GM18907 (cell line): ENCODE measurements around the gene JMJD4.

Experiments used
- ATAC-seq: cut with Tn5 transposase; IDR thresholded peaks from one replicate; pipeline ENCODE4 v1.9.1; 2021; ENCODE audit warnings: mild to moderate bottlenecking, moderate library complexity; ENCODE audit not compliant: unreplicated experiment

Gene JMJD4, protein sequence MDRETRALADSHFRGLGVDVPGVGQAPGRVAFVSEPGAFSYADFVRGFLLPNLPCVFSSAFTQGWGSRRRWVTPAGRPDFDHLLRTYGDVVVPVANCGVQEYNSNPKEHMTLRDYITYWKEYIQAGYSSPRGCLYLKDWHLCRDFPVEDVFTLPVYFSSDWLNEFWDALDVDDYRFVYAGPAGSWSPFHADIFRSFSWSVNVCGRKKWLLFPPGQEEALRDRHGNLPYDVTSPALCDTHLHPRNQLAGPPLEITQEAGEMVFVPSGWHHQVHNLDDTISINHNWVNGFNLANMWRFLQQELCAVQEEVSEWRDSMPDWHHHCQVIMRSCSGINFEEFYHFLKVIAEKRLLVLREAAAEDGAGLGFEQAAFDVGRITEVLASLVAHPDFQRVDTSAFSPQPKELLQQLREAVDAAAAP

DNA sequence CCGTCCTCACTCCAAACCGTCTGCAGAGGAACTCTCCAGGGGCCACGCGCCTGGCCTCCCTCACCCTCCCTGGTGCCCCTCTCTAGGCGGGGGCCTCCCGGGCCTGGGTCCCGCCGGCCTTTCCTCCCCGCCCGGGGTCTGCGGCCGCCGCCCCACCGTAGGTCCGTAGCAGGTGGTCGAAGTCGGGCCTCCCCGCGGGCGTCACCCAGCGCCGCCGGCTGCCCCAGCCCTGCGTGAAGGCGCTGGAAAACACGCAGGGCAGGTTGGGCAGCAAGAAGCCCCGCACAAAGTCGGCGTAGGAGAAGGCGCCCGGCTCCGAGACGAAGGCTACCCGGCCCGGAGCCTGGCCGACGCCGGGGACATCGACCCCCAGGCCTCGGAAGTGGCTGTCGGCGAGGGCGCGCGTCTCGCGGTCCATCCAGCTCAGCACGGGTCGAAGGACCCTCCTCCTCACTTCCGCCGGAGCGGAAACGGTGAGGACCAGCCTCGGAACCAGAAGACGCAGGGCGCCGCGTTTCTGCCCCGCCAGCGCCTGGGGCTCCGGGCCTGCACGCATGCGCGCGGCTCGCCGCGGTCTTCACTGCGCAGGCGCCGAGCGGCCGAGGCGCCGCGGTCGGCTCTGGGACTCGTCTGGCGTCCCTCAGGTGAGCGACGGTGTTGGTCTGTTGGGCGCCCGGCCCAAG lies at the start of gene JMJD4, which contains the start of gene SNAP47:
TSS of gene JMJD4 (minus strand) at position 447 of the 683 bp plus-strand sequence. CDS start at position 418, 29 bp downstream.
TSS of gene SNAP47 (plus strand) at position 580 of the 683 bp plus-strand sequence. CDS start 12,302 bp downstream, outside the sequence.
- ATAC-seq, result peak; percentile 92

DNA sequence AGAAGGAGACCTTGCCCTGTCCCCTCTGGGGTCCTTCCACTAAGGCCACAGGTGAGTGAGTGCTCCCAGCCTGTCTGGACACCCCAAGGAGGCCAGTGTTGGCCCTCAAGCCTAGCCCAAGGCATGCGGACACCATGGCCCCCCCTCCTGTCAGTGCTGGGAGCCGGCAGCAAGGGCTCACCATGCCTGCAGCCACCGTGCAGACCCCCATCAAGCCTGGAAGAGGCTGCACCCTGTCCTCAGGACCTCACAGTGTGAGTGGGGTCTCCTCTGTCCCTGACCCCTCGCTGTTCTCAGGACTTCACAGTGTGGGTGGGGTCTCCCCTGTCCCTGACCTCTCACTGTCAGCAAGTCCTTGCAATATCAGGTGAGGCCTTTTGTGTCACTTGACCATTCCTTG lies 47.1 kb upstream of the JMJD4 start:
- no peak for ATAC-seq

DNA sequence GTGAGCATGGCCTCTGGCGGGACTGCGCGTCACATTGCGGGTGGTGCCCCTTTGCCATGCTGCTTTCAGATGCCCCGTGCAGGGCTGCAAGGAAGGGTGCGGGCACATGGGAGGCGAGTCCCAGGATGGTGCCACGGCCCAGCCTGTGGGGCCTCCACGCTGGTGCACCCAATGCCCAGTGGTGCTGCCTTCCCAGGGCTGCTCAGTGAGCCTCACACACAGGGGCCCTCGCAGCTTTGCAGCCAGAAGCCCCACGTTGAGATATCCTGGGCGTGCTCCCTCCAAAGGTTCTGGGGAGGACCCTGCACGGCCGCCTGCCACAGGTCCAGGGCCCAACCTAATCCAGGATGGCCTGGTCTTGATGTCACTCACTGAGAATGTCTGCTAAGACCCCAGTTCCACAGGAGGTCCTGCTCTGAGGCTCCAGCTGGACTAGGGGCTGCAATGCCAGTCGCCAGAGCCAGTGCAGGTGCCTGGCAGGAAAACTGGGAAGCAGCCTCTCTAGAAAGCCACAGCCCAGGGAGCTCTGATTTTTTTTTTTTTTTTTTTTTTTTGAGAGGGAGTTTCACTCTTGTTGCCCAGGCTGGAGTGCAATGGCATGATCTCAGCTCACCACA lies 46.3 kb upstream of the JMJD4 start:
- no peak for ATAC-seq

DNA sequence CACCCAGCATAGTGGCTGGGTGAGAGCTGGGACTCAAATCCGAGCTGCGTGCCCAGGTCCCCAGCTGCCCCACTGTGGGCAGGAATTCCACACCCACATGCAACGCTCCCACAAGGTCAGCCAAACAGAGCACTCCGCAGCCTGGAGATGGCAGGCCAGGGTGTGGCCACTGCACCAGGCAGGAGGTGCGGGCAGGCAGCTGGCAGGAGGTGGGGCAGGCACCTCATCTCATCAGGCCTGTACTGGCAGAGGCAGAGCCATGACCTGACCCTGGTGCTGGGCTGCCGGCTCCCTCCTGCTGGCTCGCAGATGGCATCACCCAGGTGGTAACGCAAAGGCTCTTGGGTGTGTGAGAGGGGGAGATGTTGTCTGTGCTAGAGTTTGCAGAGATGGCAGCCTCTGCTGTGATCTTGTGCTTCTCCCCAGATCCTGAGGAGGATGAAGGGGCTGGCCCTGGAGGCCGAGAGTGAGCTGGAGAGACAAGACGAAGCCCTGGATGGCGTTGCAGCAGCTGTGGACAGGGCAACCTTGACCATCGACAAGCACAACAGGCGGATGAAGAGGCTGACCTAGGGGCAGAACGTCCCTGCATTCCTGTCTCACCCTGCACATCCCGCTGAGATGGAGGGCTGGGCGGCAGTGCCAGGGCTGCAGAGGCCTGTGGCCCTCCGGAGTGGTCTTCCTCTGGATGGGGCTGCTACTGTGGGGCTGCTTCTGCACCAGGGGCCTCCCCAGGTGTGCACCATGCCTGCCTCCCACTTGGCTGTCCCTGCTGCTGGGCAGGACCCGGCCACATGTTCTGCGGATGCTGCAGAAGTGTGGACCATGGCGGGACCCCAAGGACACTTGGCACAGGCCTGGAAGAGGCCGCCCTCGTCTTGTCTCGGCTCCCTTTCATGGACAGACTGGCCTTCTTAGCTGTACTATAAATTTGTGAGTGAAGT lies 45.3 kb upstream of the JMJD4 start:
- no peak for ATAC-seq

DNA sequence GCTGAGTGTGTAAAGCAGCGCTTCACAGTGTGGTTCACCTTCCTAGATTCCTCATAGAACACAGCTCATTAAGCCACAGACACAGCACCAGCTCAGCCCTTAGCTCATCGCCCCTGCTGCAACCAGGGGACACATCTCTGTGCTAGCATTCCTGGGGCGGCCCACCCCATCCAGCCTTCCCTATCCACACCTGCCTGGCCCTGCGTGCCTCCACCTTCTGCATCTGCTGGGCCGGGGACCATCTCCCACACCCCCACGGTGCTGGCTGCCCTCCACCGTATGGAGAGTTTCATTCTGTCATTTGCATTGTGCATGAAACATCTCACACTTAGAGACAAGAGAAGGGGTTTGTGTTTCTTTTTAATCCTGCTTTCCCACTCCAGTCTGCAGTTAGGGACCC lies 44.6 kb upstream of the JMJD4 start:
- ATAC-seq, result no peak

DNA sequence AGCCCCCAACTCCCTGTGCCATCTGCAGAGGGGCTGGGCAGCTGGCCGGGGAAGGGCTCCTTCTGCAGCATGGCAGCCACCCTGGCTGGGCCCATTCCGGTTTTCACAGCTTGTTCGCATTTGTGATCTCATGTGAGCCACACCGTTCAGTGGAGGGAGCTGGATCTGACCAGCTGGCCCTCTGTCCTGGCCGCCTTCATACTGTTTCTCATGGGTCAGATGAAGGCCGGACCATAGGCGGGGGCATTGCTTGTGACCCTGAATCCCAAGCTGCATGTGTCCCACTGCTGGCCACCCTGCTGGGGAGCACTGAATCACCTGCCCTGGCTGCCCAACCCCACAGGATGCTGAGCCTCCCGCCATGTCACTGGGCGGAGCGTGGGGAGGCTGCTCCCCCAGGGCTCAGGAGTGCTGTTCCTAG lies 43.9 kb upstream of the JMJD4 start:
- ATAC-seq, result no peak

DNA sequence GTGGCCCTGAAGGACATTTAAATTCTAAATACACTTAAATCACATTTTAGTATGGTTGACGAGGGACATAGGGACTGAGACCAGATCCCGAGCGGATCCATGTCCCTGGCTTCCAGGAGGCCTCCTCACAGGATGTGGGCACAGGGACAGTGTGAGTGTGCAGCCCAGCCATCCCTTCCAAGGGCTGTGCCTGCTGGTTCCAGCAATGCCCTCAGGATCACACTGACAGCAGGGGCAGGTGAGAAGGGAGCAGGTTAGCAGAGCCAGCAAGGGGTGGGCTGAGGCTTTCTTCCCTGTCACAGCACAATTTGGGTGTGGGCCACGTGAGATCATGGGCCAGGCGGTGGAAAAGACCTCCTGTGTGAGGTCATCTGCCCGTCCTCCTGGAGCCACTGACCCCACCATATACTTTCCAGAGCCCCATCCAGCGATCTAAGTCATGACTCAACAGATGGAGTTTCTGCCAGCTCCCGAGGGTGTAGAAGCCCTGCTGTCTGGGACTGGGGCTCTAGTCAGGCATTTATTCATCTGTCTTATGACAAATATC lies 43.4 kb upstream of the JMJD4 start:
- ATAC-seq, result no peak

DNA sequence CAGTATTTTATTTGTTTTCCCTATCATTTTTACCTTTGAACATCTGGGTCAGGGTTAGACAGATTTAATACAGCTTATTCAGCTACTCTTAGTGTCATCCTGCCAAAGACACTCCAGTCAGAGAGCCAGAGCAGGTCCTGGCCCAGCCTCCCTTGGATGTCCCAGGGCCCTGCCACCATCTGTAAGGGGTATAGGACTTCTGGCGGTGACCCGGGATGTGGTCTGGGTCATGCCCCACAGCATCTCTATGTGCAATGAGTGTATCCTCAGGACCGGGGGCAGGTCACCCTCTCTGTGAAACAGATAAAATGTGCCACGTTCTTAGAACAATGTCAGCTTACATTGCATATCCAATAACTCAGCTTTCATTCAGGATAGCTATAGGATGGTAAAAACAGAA lies 42.5 kb upstream of the JMJD4 start:
- ATAC-seq, result no peak

DNA sequence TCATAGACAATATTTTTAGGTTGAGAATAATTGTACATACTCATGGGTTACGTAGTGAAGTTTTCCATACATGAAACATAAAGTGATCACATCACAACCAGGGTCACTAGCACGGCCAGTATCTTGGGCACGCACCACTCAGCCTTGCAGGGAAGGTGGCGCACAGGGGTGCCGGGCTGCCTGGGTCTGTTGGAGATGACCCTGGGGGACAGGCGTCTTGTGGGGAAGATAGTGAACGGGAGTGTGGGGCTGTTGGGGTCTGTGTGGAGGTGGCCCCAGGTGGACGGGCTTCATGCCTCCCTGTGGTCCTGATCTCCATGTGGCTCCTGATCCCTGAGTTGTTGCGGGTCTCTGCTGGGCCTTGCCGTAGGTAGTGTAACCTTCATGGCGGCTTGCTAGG lies 42.1 kb upstream of the JMJD4 start:
- ATAC-seq, result no peak

DNA sequence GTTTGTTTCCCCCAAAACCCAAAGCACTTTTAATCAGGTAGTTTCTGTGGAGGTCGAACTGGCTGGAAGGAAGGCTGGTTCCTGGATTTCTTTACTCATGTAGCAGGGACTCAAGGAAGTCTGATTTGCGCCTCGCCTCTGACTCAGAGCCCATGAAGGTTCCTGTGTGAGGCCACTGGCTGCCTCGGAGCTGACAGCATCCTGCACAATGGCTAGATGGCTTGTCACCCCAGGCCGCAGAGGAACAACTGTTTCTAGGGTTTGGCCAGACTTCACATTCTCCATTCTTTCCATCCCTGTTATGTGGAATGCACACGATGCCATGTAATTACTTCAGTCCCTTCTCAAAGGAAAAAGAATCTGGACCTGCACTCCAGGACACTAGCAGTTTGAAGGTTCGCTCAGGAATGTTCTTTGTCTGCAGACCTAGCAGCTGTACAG lies 41.2 kb upstream of the JMJD4 start:
- ATAC-seq, result no peak

DNA sequence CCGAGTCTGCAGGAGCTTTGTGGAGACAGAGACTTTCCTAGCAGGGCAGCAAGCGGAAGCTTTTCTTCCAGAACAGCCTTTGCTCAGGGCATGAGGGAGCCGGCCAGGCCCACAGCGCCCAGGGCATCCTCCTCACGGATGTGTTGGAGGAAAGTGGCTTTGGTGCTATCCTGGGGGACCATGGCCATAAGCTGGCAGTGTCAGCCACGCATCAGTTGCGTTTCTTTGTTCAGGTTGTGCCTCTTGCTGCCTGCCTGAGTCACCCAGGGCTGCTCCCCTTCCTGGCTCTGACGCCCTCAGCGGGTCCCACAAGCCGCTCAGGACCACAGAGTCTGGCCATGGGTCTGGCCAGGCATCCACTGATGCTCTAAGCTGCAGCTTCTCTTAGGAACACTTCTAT lies 40.7 kb upstream of the JMJD4 start:
- ATAC-seq, result no peak

DNA sequence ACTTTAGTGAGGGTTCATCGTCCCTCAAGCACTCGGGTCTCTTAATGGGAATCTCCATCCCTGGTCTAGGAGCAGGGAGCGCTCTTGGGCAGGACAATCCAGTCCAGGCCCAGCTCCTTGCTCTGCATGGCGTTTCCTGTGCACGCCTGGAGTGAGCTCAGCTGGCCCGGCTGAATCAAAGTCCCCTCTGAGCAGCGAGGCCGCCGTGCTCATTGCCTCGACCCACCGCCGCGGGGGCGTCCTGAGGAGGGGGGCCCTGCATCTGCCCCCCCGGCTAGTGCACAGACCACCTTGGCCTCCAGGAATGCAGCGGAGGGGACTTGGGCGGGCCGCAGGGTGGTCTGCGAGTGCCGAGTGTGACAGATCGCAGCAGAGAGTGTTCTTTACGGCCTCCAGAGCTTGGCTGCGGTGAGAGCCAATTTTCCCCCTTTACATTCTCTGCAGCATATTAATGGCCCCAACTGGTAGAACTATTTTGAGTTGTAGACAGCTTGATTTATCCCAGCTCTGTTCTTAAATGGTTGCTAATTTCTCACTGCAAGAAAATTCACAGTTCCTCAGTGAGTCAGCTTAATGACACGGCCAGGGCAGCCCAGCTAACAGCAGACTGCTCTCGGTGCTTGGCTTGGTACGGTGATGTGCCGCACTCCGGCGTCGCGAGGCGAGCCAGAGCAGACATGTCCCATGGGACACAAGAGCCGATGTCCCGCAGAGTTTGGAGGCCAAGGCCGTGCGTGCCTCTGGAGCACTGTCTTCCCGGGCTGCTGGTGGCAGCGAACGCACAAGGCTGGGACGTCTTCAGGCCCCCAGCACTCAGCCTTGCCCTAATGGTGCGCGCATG lies 39.9 kb upstream of the JMJD4 start:
- no peak for ATAC-seq

DNA sequence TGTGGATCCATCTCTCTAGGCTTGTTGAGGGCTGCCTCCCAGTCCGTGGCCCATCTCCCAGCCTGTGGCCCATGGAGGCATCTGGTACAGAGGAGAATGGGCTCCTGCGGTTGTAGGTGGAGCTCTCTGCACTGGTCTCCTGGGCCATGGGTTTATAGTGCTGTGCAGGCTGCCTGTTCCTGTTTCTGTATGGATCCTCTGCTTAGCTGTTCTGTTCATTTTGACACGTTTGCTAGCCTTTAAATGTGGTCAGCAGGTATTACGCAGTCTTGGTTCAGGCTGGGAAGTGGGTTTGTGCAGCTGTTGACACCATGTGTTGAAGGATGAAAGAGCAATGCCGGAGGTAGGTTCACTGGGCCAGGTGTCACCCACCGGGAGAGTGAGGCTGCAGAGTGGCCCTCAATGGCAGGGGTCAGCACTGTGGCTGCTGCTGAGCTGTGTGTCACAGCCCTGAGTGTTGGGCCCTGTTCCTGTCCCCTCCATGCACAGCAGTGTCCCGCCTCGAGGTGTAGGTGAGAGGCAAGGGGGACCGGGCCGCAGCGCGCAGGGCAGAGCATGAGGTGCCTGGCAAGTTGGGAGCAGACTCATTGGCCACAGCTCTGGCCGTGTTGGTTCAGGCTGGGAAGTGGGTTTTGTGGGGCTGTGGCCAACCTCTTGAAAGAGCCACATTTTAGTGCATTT lies 39.1 kb upstream of the JMJD4 start:
- ATAC-seq, result no peak

DNA sequence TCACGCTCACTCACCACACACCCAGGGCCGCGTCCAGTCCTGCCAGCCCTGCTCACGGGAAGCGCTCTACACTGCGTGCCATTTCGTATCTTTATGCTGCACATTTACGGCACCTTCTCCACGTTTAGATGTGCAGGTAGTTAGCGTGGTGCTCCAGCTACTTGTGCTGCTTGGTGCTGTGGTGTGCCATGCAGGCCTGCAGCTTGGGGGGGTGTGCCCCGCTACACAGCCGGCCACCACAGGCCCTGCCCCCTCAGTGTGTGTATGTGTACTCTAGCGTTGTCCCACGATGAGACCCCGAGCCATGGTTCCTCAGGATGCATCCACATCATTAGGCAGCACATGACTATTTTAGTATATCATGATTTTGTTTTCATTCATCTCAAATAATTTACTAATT lies 38.5 kb upstream of the JMJD4 start:
- no peak for ATAC-seq

DNA sequence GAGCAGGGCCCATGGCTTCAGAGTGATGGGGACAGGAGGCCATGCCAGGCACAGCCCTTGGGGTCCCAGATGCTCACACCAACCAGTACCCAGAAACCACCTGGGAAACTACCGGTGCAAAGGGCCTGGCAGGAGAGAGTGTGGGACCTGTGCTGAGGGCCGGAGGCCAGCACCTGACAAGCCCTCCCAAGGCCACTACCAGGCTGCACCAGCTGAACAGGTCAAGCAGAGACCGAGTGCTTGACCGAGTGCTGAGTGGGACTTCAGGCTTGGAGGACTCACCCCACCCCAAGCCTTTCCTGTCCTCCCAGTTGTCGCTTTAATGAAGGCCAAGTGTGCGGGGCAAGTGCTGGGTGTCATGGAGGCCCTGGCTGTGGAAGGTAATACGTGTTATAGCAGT lies 36.7 kb upstream of the JMJD4 start:
- ATAC-seq, result no peak

DNA sequence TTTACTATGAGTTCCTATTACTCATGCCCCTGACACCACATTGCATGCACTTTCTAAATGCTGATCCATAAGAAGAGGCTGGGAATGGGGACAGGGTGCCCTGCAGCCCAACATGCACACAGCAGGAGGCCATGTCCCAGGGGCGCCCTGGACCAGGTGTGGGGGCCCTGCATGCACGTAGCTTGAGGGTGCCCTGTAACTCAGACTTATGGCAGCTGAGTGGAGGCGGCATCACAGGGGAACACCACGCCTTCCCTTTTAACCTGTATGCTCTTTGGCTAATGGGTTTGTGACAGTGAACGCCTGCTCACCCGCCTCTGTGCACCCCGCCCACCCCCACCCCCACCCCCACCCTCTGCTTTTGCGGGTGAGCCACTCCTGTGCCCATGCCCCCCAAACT lies 36.2 kb upstream of the JMJD4 start:
- ATAC-seq, result no peak

DNA sequence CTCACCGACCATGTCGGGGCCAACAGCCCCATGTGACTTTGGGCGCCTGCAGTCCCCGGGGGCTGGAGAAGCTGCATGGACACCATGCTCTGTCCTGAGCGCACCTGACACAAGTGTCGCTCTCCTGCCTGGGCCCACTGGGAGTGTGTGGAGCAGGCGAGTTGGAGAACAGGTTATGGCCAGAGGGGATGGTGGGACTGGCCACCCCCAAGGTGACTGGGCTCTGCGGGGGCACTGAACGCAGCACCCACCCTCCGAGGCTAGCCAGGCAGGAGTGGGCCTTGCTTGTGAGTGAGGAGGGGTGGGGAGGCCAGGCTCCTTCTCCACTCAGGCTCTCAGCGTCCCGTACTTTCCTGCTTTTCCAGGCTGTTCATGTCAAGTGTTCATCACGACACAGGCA lies 35.7 kb upstream of the JMJD4 start:
- ATAC-seq, result no peak

DNA sequence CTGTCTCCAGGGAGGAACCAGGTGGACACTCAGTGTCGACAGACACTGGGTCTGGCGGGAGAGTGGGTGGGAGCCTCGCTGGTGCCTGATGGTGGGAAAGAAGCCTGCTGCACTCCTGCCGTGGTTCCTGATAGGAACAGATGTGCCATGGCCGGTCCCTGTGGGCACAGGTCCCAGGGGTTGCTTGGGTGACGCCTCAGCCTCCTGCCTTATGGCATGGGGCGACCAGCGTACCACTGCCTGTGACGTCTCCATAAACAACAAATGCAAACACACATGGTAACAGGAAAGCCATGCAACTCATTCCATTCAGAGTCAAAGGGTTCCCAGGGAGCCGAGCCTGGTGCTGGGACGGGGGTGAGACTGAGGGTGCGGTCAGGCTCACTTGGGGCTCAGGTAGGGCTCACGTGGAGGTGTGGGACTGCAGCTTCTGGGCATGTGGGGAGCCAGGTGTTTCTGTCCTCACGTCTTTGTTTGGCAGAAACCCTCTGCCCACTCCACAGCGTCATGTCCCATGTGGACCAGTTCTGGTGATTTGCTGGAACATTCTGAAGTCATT lies 34.9 kb upstream of the JMJD4 start:
- ATAC-seq, result no peak
